KG1 (cell line): ENCODE results near the gene INO80C.

Source experiments
- DNase-seq: peaks from one replicate; lab custom pipeline; 2025; lab: John Stamatoyannopoulos, UW

INO80C gene, protein sequence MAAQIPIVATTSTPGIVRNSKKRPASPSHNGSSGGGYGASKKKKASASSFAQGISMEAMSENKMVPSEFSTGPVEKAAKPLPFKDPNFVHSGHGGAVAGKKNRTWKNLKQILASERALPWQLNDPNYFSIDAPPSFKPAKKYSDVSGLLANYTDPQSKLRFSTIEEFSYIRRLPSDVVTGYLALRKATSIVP

DNA sequence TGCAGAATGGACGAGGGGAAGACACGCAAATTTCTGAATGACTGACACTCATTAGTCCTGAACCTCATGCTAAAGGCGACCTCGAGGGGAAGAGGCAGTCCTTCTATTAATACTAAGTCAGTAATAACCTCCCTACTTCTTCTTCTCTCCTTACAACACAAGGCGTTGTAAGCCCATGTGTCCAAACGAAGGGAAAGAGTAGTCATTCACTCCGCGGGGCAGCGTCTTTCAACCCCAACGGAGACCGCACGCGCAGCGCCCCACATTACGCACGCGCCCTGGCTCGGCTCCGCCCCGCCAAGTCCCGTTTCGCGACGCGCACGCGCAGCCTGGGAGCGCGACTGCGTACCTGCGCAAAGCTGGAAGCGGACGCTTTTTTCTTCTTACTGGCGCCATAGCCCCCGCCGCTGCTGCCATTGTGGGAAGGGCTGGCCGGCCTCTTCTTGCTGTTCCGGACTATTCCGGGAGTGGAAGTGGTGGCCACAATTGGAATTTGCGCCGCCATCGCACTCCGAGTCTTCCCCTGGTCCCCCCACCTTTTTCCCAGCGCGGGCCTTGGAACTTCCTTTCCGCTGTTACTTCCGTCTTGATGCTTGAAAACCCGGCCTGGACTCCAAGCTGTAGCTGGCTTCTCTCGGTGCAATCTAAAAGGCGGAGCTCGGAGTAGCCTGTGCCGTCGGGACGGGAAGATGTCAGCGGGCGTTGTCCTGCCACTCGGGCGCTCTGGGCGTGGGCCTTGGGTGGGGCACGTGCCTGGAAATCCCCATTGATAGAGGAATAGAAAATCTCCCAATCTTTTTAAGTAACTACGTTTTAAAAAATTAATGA lies at the start of gene INO80C:
TSS of gene INO80C (minus strand) at position 591 of the 828 bp plus-strand sequence. CDS start at position 505, 86 bp downstream.
- peak; percentile 97 for DNase-seq

DNA sequence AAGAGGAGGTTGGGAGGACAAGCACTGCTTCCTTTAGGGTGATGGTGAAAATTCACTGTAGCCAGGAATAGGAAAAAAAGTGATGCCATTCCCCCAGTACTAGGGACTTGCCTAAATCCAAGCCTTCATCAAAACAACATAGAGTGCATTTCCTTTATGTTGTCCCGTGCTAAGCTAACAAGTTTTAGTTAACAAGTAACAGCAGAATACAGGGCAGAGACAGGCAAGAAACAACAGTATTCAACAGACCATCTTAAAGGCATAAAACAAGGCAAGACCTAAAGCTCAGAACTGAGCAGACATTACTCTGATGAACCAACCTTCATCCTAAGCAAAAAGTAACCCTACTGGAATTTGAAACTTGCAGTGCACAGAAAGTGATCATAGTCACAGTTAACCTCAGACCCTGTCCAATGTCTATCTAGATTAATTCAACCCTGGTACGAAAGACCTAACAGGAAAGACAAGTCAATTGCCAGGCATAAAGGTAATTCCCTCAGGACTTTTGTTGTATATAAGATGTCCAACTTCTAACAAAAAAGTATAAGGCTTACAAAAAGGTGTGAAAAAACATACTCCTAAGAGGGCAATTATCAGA lies 49.3 kb upstream of the INO80C start:
- no peak for DNase-seq

DNA sequence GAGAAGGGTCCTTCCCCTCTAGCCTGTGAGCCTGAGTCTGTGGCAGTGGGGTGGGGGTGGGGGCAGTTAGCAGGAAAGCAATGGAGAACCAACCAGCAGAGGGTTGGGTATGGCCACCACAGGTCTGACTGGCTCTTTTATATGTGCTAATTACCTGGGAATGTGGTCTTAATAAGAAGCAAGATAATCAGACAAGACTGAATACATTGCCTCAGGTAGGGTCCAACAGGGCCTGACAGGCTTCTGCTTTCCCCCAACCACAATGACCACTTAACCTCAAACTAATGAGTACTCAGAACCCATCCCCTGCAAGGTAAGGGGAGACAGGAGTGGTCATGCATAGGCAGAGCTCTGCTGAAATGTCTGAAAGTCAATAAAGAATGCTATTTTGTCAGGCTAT lies 44.6 kb upstream of the INO80C start:
- no peak for DNase-seq

DNA sequence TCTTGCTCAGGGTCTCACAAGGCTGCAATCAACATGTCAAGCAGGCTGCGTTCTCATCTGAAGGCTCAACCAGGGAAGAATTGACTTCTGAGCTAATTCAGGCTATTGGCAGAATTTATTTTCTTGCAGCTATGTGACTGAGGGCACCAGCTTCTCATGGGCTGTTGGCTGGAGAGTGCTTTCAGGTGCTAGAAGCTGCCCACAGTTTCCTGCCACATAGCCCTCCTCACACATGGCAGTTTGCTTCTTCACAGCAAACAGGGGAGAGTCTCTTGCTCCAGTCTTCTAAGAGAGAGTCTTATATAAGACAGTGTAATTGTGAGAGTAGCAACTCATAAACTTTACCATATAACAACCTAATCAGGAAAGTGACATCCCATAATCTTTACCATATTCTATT lies 37.5 kb upstream of the INO80C start:
- DNase-seq: no peak

DNA sequence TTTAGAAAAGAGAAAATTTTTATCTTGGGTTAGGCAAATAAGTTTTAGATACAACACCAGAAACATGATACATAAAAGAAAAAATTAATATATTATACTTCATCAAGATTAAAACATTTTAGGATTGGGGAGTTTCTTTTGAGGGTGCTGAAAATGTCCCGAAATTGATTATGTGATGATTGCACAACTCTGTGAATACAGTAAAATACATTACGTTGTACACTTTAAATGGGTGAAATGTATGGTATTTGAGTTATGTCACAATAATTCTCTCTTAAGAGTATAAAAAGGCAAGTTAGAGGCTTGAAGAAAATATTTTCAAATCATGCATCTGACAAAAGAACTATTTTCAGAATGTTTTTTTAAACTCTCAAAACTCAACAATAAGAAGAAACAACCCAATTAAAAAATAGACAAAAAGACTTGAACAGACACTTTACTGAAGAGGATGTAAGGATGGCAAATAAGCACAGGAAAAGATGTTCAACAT lies 36.2 kb upstream of the INO80C start:
- DNase-seq: no peak

DNA sequence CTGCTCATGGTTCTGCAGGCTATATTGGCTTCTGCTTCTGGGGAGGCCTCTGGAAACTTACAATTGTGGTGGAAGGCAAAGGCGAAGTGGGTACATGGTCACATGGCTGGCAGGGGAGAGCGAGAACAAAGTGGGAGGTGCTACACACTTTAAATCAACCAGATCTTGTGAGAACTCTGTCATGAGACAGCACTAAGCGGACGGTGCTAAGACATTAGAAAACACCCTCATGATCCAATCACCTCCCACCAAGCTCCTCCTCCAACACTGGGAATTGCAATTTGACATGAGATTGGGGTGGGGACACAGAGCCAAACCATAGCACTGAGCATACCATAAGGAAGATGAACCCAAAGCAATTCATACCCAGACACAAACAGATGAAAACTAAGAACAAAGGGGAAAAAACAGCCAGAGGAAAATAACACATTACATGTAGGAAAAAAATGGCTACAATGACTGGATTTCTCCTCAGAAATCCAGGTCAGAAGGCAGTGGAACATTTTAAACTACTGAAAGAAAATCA lies 31.1 kb upstream of the INO80C start:
- no peak for DNase-seq

DNA sequence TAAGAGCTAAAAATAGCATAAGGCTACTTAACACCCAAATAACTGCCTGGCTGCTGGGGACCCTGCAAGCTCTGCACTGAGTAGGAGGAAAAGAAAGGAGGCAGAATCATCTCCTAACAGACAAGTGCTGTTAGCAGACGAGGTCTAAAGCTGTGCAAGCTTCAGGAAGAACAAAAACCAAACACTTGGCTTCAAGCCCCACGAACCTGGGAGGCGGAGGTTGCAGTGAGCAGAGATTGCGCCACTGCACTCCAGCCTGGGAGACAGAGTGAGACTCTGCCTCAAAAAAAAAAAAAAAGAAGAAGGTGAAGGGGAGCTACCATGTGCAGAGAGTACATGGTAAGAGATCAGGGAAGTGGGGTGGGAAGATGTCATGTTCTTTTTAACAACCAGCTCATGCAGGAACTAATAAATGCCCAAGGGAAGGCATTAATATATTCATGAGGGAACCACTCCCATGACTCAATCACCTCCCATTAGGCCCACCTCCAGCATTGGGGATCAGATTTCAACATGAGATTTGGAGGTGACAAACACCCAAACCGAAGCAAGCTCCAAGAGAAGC lies 28.8 kb upstream of the INO80C start:
- DNase-seq: peak; percentile 28

DNA sequence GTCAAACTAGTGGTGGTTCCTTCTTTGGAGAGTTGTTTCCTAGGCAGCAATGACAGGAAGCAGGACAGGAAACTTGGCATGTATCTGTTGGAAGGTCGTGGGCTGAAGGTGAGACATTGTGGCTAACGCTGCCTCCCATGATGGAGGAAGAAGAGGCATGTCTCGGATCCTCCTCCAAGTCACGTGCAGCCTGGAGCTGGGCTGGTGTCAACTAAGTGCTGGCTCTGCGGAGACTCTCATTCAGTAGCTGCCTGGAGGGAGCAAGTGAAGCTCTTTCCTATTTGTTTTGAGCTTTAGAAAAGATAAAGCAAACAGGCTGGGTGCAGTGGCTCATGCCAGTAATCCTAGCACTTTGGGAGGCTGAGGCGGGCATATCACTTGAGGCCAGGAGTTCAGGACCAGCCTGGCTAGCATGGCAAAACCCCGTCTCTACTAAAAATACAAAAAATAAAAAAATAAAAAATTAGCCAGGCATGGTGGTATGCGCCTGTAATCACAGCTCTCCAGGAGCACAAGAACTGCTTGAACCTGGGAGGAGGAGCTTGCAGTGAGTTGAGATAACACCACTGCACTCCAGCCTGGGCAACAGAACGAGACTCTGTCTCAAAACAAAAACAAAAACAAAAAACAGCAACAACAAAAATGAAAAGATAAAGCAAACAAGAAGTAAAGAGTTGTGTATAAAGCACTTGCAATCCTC lies 28.2 kb upstream of the INO80C start:
- DNase-seq: no peak

DNA sequence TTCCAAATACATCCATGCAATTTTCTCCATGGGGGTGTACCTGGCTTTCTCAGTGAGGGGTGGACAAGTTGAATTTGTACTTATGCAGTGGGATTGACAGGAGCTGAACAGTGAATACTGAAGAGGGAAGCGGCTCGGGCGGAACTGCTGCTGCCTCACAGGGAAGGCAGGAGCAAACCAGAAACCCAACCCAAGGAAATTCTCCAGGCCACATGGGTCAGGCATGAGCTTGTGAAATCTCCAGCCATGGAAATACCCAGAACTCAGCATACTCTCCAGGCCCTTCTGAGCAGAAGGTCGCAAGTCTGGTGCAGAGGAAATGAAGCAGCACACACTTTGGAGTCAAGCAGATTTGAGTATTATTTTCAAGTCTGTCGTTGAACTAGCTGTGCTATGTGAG lies 26.5 kb upstream of the INO80C start:
- DNase-seq: no peak

DNA sequence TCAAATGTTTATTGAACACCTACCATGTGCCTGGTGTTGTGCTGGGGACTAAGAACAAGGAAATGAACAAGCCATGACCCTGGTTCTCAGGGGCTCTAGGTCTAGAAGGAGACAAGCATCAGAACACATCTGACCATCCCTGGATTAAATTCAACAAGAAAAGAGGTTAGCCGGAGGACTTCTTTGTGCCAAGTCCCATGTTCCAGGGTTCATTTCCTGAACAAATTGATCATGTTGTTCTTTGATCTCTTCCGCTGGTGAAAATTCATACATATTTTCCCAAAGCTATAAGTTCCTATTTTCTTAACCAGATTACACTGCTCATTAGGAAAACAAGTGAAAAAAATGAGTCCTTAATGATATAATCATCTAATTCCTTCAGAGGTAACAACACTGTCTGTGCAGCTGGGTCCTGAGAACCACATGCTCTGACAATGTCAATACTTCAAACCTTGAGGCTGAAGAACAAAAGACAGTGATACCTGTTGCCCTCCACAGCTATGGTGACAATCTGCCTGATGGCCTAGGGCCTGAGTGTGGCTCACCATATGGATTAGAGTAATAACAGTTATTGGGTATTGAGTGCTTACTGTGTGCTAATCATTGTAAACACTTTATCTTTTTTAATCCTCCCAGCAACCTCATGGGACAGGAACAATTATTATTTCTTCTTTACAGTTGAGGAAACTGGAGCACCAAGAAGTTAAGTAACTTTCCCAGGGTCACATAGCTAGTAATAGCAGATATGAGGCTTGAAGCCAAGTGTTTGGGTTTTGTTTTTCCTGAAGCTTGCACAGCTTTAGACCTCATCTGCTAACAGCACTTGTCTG lies 24.6 kb upstream of the INO80C start:
- DNase-seq: no peak

DNA sequence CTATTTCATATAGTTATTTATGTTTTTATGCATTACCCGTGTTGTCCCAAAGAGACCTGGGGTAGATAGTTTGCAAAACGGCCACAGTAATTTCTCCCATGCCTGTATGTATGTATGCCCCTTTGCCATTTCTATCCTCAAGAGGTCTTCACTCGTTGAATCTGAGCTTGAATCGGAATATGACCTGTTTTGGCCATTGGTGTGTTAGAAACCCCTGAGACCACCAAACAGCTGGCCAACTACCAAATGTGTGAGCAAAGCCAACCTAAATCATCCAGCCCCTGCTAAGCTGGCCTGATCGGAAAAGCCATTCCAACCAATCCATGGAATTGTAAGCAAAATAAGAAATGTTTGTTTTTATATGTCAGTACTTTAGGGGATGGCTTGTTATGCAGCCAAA lies 23.4 kb upstream of the INO80C start:
- DNase-seq: no peak

DNA sequence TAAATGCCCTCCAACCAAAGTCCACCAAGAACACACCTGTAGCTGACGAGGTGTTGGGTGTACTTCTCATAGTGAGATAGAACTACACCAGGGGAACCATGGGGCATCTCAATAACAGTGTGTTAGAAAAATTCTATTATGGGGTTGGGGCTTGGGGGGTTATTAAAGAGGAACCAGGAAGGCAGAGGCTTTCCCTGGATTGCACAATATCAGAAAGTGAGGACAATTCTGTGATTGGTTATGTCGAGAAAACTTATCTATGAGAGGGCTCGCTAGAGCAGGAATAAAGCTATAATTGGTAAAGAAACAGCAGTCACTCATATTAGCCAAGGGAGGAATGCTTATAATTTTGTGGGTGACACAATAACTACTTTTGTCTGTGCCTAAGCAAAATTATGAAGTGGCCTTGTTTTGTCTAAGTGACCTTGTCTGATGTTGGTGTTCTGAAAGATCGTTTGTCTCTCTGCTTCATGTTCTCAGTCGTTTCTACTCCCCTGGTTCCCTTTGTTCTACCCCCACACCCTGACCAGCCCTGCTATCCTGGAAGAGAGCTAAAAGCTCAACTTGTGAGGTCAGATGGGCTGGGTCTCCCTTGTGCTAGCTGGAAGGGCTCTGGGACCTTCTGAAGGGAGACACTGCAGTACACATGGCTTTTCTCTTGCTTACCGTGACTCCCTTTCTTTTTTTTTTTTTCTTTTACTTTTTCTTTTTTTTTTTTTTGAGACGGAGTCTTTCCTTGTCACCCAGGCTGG lies 21.6 kb upstream of the INO80C start:
- no peak for DNase-seq

DNA sequence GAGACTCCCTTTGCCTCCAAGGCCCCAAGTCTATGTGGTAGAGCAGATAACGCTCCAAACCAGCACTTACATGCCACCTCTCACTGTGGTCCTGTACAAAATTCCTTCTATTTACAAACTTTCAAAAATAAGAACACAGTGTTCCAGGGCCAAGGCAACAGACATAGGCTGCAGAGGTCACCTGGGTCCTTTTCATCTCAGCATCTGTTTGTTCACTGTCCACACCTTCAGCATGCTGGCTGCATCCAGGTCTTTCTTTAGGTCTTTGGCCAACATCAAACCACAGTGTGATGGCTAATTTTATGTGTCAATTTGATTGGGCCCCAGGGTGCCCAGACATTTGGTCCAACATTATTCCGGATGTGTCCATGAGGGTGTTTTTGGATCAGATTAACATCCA lies 20.0 kb upstream of the INO80C start:
- DNase-seq: no peak

DNA sequence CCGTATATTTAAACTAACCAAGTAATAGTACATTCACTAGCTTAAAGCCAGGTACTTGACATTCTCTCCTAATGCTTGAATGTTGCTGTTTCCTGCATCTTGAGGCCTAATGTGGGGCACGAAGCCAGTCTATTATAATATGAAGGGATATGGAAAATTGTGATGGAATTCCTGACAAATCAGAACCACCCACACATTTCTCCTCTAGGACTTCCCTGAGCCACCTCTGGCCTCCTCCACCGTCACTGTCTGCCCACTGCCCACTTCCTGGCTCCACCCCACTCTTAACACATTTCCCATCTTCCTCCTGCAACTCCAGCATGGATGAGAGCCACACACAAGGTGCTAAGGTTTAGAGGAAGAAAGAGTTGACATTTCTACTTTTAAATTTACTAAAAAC lies 19.0 kb upstream of the INO80C start:
- DNase-seq: no peak

DNA sequence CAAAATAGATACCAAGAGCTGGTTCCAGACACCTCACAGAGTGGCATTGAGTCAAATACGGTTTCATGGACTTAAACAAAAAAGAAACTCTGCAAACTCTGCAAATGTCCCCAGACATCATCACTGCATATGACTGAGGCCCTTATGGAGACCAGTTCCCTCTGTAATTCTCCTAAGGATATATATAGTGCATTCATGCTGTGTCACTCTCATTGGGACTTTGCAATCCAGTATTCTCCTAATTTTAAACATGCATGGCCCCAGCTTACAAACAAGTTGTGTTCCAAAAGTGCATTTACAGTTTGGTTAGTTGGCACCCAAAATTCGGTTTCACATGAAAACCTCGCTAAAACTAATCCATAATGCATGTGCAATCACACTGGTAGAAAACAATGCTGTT lies 18.6 kb upstream of the INO80C start:
- DNase-seq: no peak

DNA sequence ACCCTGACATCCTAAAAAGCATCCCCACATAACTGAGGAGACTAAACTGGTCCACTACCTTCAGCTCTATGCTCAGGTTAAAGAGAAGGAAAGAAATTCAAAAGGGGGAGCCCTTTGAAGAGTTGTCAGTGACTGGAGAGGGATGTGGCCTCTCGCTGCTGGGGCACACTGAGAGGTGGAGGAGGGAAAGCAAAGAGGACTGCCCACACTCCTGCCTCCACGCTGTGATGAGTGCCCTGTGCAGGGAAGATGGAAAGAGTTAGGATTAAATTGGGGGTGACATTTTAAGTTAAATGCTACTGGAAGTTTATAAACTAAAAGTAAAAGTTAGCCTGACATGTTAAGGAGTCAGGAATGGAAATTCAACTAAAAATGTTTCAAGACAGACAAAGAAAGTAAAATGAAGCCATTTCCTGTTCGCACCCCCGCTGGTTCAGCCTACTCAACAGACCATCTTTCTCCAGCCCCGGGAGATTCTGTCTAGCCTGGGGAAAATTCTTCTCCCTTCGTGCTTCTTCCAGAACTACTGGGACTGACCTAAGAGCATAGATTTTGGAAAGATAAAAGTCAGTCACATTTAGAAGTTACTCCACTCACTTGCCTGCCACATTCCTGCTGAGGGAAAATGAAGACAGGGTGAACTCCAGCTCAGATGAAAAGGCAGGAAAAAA lies 17.8 kb upstream of the INO80C start:
- DNase-seq: no peak

DNA sequence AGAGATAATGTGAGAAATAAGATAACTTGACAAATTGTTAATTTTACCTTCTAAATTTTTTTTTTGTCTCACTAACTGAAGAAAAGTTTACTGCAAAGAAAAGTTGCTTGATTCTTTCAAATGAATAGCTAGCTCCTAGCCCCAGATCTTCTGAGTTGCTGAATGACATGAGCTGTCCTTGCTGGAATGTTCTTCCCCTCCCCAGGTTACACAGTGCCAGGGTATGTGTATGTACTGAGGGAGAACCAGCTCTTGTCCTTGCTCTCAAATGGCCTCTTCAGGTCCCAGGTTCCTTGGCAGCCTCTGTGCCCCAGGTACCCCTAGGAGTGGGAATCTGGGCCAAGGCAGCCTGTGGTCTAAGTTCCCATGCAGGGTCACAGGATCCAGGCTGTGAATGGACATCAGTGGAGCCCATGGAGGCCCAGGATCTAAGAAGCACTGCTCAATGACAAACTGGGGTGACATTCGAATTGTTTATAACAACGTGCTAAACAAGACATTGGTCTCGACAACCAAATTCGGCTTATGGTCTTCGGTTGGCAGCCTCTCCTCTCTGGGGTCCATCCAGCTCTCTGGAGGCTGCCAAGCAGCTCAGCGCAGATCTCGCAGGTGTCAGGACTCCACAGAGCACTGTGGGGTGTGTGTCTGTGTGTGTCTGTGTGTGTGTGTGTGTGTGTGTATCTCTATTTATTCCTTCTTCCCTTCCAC lies 17.1 kb upstream of the INO80C start:
- DNase-seq: no peak

DNA sequence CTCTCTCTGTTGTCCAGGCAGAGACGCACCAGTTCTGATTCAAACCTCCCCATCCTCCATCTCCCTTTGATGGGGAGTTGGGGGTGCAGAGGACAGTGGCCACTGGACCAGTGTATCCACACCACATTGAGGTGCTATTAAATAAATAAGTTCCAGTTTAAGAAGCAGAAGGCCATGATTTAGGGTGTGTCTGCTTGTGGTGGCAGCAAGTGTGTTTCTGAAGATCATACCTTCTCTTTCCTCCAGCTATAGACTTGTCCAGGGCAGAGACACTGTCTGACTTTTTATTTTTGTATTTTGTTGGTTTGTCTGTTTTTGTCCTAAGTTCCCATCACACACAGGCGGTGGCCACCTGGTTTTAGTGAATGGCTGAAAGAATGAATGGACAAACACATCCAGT lies 16.5 kb upstream of the INO80C start:
- no peak for DNase-seq
